GM19351 (cell line): Measurements from ENCODE around the gene NFIA.

Experiments used
- ATAC-seq: cut with Tn5 transposase; IDR thresholded peaks from one replicate; pipeline ENCODE4 v1.9.1; 2021; ENCODE audit warnings: mild to moderate bottlenecking, moderate library complexity; ENCODE audit not compliant: unreplicated experiment

NFIA gene

DNA sequence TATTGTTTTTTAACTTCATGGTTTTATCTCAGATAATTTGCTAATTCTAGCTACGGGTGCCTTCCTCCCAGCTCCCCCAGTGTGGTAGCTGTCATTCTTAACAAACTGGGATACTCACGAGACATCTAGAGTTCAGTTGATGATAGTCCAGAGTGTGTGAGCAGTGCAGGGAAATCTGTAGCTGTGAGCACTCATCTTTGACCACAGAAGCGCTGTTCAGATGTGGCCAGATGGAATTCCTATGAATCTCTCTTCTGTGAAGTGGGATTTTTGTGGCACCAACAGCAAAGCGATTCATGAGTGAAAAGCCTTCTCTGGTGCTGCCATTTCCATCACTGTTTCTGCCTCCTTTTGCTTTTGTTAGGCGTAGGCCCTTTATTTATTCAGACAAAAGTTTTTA is 125.1 kb downstream of the NFIA start:
- ATAC-seq, result no peak

GRCh38 chr1:61208172-61208571 is 125.8 kb downstream of the NFIA start:
- no peak for ATAC-seq

DNA sequence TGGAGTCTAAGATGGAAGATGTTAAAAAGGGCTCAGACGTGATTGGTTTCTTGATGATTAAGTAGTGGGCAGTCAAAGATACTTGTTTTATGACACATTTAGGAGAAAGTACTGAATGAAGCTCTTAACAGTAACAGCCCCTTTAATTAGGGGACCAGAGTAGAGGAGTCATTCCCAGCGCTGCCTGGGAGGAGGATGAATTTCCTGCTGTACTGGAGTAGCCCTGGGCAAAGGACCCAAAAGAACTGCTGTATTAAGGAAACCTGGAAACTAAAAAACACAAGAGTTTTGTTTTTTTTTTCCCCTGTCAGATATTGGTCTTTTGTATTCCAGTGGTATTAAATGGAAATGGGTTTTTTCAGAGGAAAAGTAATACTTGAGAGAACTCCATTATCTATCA is 126.5 kb downstream of the NFIA start:
- no peak for ATAC-seq

DNA sequence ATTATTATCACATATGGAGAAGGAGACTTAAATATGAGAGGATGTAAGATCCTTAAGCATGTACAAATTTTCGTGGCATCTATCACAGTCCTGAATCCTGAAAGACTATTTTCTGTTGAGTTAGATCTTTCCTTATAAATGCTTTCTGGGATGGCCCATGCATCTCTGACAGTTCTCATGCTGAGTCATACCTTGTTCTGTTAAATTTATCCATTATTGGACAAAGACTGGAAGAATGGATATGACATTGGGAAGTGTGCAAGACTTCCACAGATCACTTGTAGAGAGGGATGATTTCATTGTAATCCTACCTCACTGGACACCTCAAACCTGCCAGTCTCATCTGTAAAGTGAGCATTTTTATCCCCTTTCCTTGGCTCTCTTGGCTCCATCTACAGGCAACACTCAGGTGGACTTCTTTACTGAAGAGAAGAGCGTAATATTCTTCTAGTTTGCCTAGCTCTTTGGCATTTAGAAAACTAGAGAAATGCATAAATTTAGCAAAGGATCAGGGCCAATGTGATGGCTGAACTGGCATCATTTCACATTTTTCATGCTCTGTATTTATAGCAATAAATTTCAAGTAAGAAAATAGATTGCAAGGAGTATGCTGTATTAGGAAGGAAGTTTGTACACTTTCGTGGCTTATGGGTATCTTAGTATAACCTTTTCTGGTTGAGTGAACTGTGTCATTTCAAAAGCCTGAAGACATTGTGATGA is 128.2 kb downstream of the NFIA start:
- ATAC-seq, result no peak

DNA sequence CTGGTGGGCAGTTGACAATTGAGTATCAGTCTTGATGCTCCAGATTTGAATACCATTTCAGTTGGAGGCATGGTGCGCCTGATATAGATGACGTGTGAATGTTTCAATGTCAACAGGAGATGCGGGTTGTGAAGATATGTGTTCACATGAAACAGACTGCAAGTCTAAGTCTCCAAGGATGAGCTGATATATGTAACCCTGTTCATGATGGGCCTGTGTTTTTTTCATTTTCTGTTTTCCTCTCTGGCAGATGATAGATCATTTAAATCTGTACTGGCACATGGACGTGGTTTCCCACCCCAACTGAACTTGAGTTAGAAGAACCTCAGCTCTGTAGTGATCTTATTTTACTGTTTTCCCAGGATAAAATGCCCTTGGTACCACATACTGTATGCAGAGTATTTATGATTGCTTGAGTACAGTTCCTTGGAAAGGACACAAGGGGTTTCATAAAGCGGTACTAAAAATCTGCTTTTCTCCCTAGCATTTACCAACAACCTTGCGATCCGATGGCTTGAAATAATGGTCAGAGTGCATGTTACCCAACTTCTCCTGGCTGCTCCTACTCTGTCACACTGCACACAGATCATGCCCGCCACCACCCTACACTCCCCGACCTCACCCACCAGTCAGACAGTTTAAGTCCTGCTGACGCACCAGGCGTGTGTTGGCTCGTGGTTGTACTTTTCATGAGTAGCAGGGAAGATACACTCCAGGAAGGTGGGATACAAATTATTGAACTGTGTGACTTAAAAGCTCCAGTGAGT is 131.1 kb downstream of the NFIA start:
- ATAC-seq, result no peak

GRCh38 chr1:61215119-61215518 is 132.8 kb downstream of the NFIA start:
- no peak for ATAC-seq

- ATAC-seq, result no peak
Observed at GRCh38 chr1:61215676-61216289, 133.4 kb downstream of the NFIA start.

DNA sequence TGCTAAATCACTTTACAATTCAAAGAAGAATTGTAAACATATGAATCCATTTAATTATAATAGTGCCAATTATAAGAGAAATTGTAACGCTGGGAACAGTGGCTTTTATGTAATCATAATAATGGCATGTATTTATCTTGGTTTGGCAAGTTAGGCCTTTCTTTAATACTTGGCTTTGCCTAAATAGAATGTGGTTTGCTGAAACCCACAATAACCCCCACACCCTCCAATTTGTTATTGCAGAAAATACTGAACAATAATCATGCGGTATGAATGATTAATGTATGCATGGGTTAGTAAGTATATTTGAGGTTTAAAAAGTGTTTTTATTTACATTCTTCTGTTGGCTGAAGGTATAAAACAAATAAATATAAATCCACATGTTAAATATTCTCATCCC is 138.2 kb downstream of the NFIA start:
- no peak for ATAC-seq

- ATAC-seq, result no peak
Observed at GRCh38 chr1:61221642-61222041, 139.3 kb downstream of the NFIA start.

- ATAC-seq, result no peak
Observed at GRCh38 chr1:61222240-61222639, 139.9 kb downstream of the NFIA start.

- no peak for ATAC-seq
Observed at GRCh38 chr1:61223140-61223539, 140.8 kb downstream of the NFIA start.

DNA sequence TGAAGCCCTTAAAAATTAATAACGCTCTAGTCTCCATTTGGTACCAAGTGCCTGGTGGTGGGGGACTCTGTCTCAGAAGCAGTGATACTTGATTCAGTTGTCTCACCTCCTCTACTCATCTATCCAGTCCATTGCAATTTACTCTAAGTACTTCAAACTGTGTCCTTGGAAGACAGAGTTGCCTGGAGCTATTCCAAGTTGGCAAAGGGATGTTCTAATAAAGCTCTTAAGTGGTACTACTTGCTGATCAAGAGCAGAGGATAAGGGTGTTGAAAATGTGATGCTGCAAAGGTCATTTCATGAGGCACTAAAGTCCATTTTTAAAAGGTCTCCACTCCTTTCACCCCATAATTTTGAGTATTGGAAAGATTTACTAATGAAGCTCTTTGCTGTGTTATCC is 142.2 kb downstream of the NFIA start:
- no peak for ATAC-seq

DNA sequence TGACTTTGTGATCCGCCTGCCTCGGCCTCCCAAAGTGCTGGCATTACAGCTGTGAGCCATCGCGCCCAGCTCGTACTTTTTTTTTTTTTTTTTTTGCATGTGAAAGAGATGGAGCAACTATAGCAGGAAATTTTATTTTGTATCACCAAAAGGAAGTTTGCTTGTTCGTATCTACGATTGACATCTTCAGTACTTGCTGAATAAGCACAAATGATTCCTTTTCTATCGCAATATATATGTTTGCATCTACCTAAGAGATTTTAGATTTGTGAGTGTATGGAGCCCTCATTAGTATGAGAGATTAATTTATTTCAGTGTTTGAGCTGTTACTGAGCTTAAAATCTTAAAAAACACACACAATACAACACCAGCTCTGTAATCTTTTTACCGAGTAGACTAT is 143.1 kb downstream of the NFIA start:
- no peak for ATAC-seq

DNA sequence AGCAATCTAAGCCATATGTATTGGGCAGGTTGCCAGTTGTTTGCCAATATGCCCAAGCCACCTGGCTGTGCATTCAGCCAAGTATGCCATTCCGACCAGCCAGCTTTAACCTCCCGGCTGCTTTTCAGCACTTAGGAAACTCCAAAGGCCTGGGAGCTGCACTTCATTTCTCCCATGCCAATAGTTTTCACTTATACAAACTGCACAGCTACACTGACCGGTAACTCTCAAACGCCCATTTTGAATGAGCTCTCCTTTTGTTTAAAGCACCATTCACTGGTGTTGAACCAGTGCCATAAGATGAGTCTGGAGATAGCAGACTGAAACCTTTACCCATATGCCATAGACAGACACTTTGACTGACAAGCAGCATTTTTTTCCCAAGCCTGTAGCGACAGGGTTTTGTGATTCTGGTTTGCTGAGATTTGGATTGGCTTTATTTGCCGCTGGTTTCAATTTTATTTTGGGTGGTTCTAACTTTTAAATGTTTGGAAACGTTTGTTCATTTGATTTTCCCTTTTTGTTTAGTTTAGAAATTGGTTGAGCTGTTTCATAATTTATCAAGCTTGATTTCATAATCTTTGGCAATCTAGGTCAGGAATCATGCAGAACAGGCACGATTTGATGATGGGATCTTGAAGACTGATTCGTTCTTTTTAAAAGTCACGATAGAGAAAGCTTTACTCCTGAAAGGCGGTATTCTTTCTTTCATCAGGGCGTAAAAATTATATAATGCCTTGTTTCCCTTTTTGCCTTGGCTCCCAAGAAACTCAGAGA is 144.6 kb downstream of the NFIA start:
- no peak for ATAC-seq

DNA sequence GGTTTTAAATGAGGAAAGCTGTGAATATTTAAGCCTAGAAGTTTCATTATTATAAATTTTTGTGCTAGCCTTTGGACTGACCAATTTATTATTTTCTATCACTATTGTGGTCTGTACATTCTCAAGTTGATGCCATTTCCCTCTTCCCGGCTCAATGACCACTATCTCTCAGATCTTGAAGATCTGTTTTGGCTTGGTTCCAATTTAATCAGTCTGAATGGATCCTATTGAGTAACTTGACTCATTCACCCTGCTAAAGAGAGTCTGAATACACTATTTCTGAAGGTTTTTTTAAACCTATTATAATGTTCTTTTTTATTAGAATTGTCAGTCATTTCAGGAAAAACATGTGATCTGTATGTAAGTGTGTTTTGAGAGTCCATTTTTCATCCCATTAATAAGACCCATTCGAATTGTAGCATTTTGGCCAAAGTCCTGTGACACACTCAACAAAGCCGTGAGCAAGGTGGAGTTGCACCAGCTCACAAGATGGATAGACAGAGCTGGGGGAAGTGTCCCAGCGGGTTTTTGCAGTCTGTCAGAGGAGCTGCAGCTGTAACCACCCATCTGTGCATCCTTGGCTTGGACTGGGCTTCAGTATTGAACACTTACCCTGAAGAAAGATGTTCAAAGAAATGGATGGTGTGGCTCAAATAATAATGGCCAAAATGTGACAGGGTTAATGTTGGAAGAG is 145.6 kb downstream of the NFIA start:
- no peak for ATAC-seq

DNA sequence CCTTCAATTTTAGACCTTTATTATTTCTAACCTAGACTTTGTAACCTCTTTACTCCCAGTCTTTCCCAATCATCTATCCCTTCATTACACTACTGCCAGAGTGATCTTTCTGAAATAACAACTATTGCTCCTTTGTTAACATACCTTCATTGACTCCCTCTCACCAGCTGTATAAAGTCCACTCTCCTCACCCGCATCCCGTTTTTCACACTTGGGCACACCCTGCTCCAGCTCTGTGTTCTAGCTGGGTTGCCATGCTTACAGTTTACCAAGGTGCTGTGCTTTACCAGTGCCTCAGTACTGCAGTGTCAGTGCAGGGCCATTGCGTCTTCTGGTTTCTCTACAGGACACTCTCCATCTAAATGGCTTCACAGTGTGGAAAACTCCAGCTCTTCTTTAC is 148.2 kb downstream of the NFIA start:
- no peak for ATAC-seq

DNA sequence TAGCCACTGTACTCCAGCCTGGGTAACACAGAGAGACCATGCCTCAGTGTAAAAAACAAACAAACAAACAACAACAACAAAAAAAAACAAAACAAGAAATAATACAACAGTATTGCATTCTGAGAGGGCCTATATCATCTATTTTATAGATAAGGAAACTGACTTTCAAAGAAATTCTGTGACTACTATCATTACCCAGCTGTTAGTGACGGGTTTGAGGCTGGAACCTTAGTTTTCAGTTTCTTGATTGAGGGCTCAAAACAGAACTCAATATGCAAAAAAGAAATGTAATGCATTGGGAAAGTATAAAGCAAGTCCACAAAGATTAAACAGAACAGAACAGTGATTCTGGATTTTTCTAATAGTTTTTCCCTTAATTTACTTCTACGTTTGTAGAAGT is 149.4 kb downstream of the NFIA start:
- no peak for ATAC-seq

- no peak for ATAC-seq
Observed at GRCh38 chr1:61233121-61233660, 150.8 kb downstream of the NFIA start.

GRCh38 chr1:61234587-61234919 is 152.2 kb downstream of the NFIA start:
- no peak for ATAC-seq

DNA sequence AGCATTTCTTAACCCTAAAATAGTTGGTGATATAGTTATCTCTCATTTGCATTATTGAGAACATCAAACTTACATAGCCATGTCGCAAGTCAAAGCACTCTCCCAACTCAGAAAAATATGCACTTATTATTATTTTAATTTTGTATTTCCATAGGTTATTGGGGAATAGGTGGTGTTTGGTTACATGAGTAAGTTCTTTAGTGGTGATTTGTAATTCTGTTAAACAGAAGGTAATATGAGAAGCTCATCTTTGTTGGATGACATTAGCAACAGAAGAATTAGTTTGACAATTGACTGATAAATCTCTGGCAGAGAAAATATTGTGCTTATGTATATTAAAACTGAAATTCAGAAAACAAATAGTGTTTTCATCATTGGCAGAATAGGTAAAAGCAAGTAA is 154.8 kb downstream of the NFIA start:
- no peak for ATAC-seq
